ENCODE results near the gene CDC42BPG. TPM values are rescaled to one million over a fixed set of nuclear protein-coding genes. Genes with fewer than 3 reads are reported as not detected.

CDC42BPG gene
- total RNA-seq, 1 experiment from 2014 or later, result 24.9 TPM

DNA sequence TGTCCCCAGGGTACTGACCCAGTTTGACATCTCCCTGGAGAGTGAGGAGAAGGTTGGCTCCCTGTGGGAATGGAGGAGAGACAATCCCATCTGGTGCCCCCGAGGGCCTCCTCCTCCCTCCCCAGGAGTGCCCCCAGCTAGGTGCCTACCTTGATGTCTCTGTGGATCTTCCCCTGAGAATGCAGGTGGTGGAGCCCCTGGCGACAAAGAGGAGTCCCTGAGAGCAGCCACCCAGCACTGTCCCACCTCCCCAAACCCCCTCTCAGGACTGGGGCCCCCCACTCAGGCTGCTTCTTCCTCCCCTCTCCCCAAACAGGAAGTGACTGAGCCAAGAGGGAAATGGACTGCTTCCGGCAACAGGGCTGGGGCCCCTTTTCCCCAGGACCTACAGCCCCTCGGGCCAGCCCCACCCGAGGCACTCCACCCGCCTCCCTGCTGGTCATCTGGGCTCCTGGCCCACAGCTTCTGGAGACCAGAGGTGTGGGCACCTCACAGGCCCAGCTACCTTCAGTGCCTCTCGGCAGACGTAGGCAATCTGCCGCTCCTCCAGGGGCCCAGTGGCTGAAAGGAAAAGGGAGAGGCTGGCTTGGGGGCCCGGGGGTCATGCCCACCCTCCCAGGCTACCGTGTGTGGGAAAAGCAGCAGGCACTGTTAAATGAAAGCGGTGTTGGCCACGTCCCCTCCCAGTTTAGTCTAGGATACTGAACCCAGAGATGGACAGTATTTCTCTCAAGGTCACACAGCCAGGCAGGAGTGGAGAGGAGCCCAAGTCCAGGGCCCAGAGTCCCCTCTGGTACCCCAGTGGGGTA lies 42.7 kb downstream of the CDC42BPG start:
- H3K56ac ChIP-seq (ENCODE audit: insufficient read length, low read depth, low read length), result no peak overlapping the region

More for the DNA sequence above, 42.7 kb downstream of the CDC42BPG start:
- Histone ChIP-seq H3K18ac (ENCODE audit: insufficient read length, low read depth, low read length) (no peak overlapping the region), H3K79me1 (ENCODE audit: insufficient read depth, low read depth, low read length, poor library complexity, severe bottlenecking) (no peaks in the 10 kb centered on the region), H3K23me2 (ENCODE audit: insufficient read length, low read depth, low read length, poor library complexity, severe bottlenecking) (peaks cover 8% of the 10 kb centered on the region), H3K4ac (ENCODE audit: low read depth, low read length) (no peak overlapping the region), H3K4me1 (ENCODE audit: insufficient read depth, low read length) (no peaks in the 10 kb centered on the region), H2BK5ac (ENCODE audit: insufficient read length, low read length) (no peak overlapping the region), H3K79me2 (ENCODE audit: insufficient read depth, low read length) (no peaks in the 10 kb centered on the region), H4K5ac (ENCODE audit: insufficient read length, low read depth, low read length) (no peak overlapping the region), H4K20me1 (ENCODE audit: control insufficient read depth, insufficient read depth, insufficient read length) (no peaks in the 10 kb centered on the region), H2BK20ac (ENCODE audit: low read depth, low read length, poor library complexity, severe bottlenecking) (no peak overlapping the region), H3K9ac (ENCODE audit: extremely low read depth, insufficient read length, low read length) (no peak overlapping the region), H3T11ph (ENCODE audit: low read length) (no peak overlapping the region), H3K23ac (ENCODE audit: insufficient read length, low read depth, low read length) (no peak overlapping the region), H3K4me2 (ENCODE audit: insufficient read depth, insufficient read length, low read length) (no peak overlapping the region), H4K91ac (ENCODE audit: insufficient read length, low read depth, low read length) (no peak overlapping the region), H2BK12ac (ENCODE audit: insufficient read length, low read depth, low read length) (no peak overlapping the region), H3K14ac (ENCODE audit: insufficient read depth, low read length) (no peak overlapping the region), H2BK120ac (ENCODE audit: low read depth, low read length, poor library complexity, severe bottlenecking) (no peak overlapping the region), H4K8ac (replicated peaks; ENCODE audit: insufficient read length, low read depth, low read length) (no peak overlapping the region), H2BK15ac (ENCODE audit: low read depth, low read length) (no peak overlapping the region), H3K9me3 (ENCODE audit: control insufficient read depth, low read depth, low read length) (no peaks in the 10 kb centered on the region), H3K27ac (ENCODE audit: insufficient read length, low read depth, low read length) (no peak overlapping the region), H2AFZ (ENCODE audit: low read length) (no peak overlapping the region), H2AK5ac (ENCODE audit: insufficient read length, low read length) (no peak overlapping the region), H3K27me3 (ENCODE audit: insufficient read depth, low read length) (no peaks in the 10 kb centered on the region)
- H3K4me3 Mint-ChIP-seq, result peak overlapping the region; percentile 62 to 63; a peak in 4 of 5 replicates
- no CpG with 5 or more reads among the region's 13 CpGs for WGBS (ENCODE audit: extremely low coverage, insufficient read length, low lambda C conversion rate)
- H3K9me3 Mint-ChIP-seq, result no peaks in the 10 kb centered on the region
- no peak overlapping the region for H3K27ac Mint-ChIP-seq
- TF ChIP-seq, protein P1, sequence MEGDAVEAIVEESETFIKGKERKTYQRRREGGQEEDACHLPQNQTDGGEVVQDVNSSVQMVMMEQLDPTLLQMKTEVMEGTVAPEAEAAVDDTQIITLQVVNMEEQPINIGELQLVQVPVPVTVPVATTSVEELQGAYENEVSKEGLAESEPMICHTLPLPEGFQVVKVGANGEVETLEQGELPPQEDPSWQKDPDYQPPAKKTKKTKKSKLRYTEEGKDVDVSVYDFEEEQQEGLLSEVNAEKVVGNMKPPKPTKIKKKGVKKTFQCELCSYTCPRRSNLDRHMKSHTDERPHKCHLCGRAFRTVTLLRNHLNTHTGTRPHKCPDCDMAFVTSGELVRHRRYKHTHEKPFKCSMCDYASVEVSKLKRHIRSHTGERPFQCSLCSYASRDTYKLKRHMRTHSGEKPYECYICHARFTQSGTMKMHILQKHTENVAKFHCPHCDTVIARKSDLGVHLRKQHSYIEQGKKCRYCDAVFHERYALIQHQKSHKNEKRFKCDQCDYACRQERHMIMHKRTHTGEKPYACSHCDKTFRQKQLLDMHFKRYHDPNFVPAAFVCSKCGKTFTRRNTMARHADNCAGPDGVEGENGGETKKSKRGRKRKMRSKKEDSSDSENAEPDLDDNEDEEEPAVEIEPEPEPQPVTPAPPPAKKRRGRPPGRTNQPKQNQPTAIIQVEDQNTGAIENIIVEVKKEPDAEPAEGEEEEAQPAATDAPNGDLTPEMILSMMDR (conservative IDR thresholded peaks at IDR 0.05), result no peak
- peak; percentile 20 for DNase-seq
- peaks cover 11 to 14% of the 10 kb centered on the region in 2 experiments for H3K4me1 Mint-ChIP-seq
- H3K36me3 Mint-ChIP-seq (ENCODE audit: insufficient read depth in 1 of 3, low read depth in 3 of 3), result peaks cover 6 to 26% (median 19%) of the 10 kb centered on the region in 3 experiments; a peak in 6 of 7 replicates
- H3K27me3 Mint-ChIP-seq (ENCODE audit: low read depth), result no peaks in the 10 kb centered on the region
